Neural progenitor cell (in vitro differentiated cells): ENCODE results near the gene TMEM221.

ENCODE experiments used
- CTCF ChIP-seq: fragments of 200-600 bp; sonication (generic); IDR thresholded peaks from 2 replicates; pipeline ENCODE4 v1.5.1; 2017; ENCODE audit warnings: antibody characterized with exemption, mild to moderate bottlenecking
- EZH2 ChIP-seq: fragments of 200-600 bp; sonication (generic); IDR thresholded peaks from 2 replicates; pipeline ENCODE4 v1.6.1; 2017; ENCODE audit warnings: antibody characterized with exemption, mild to moderate bottlenecking, moderate library complexity

- TF ChIP-seq EZH2 = no peak
- no peak for TF ChIP-seq CTCF
Measured at GRCh38 chr19:17423429-17424208, 24.8 kb downstream of the TMEM221 start.
